ENCODE results near the gene HEG1. TPM values are rescaled to one million over a fixed set of nuclear protein-coding genes. Genes with fewer than 3 reads are reported as not detected.
"Not testable (repeated sequence)": the region's sequence is repeated elsewhere in the genome, so short reads cannot be mapped to it uniquely, and the experiment has no call there.

Gene HEG1
- total RNA-seq, 4 donors from 2014 or later, result 13.9 to 30.8 (median 26.5) TPM

DNA sequence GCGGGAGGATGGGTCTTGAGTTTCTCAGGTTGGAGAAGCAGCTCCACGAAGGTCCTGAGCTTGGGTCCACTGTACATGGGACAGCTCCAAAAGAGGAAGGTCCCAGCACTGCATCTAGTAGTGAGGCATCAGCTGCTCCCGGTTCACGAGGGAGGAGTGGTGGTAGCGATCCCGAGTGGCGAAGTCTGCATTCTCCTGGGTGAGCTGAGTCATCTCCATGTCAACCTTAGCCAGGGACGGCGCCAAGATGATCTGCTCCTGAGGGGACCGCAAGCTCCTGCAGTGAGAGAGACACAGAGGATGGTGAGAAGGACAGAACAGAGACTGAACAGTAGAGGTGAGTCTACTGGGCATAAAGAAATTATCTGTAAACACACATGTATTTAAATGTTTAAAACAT, 28.0 kb upstream of the HEG1 start:
- H3K36me3 ChIP-seq, result no peaks in the 10 kb centered on the region
- no peaks in the 10 kb centered on the region for H3K4me1 ChIP-seq
- DNase-seq (ENCODE audit: low spot score in 2 of 2), result no peak
- TF ChIP-seq EP300 (IDR thresholded peaks at IDR 0.05) (no peak), POLR2AphosphoS5 (IDR thresholded peaks at IDR 0.05) (no peak), POLR2A (IDR thresholded peaks at IDR 0.05) (no peak)
- TF ChIP-seq, protein P1, sequence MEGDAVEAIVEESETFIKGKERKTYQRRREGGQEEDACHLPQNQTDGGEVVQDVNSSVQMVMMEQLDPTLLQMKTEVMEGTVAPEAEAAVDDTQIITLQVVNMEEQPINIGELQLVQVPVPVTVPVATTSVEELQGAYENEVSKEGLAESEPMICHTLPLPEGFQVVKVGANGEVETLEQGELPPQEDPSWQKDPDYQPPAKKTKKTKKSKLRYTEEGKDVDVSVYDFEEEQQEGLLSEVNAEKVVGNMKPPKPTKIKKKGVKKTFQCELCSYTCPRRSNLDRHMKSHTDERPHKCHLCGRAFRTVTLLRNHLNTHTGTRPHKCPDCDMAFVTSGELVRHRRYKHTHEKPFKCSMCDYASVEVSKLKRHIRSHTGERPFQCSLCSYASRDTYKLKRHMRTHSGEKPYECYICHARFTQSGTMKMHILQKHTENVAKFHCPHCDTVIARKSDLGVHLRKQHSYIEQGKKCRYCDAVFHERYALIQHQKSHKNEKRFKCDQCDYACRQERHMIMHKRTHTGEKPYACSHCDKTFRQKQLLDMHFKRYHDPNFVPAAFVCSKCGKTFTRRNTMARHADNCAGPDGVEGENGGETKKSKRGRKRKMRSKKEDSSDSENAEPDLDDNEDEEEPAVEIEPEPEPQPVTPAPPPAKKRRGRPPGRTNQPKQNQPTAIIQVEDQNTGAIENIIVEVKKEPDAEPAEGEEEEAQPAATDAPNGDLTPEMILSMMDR (IDR thresholded peaks at IDR 0.05), result no peak
- WGBS, result 79% methylated on average over 10 of the region's 10 CpGs
- H3K27me3 ChIP-seq, result no peaks in the 10 kb centered on the region
- no peak overlapping the region for H3K27ac ChIP-seq
- no peak overlapping the region for H3K4me3 ChIP-seq
- no peaks in the 10 kb centered on the region for H3K9me3 ChIP-seq

DNA sequence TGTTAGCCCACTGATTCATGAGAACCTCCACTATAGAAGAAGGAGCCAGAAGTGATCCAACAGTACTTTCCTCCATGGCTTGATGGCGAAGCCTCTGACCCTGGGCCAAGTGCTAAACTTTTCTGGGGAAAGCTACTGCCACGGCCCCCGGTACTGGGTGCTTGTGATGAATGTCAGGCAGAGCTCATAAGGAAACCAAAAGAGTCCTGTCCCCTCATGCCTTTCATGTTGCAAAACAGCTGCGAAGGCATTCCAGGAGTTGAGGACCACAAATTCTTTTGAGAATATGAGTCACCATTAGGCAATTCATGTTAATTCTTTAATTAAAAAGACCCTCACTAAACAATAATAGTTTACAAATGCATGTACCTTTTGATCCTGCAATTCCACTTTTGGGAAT, 26.5 kb upstream of the HEG1 start:
- not testable (repeated sequence) for H3K9me3 ChIP-seq; H3K27ac ChIP-seq; H3K27me3 ChIP-seq; H3K4me1 ChIP-seq; H3K4me3 ChIP-seq; DNase-seq (ENCODE audit: low spot score in 2 of 2); H3K36me3 ChIP-seq
- 70% methylated on average over 4 of the region's 4 CpGs for WGBS

DNA sequence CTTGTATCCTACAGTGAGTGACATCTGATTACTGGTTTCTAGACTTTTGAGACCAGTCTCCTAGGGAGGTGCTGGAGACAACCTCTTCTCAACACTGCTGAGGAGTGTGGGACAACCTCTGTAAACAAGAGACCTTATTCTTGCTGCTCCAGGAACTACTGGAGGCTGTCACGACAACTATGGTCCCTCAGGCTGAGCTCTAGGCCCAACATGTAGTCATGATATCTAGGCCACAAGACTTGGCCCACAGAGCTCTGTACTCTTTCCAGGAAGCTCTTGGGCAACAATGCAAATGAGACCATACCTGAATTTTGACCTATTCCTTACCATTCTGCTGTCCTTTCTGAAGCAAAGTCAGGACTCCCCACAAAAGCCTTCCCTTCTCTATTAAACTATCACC, 24.3 kb upstream of the HEG1 start:
- Histone ChIP-seq H3K27ac (no peak overlapping the region), H3K4me1 (no peaks in the 10 kb centered on the region), H3K4me3 (no peak overlapping the region), H3K27me3 (no peaks in the 10 kb centered on the region), H3K9me3 (no peaks in the 10 kb centered on the region), H3K36me3 (no peaks in the 10 kb centered on the region)
- TF ChIP-seq, protein P1 (IDR thresholded peaks at IDR 0.05), result no peak
- TF ChIP-seq EP300 (IDR thresholded peaks at IDR 0.05) (no peak), POLR2A (IDR thresholded peaks at IDR 0.05) (no peak), POLR2AphosphoS5 (IDR thresholded peaks at IDR 0.05) (no peak)
- DNase-seq (ENCODE audit: low spot score in 2 of 2), result no peak
- 82% methylated on average over 1 of the region's 1 CpG for whole genome bisulfite sequencing

DNA sequence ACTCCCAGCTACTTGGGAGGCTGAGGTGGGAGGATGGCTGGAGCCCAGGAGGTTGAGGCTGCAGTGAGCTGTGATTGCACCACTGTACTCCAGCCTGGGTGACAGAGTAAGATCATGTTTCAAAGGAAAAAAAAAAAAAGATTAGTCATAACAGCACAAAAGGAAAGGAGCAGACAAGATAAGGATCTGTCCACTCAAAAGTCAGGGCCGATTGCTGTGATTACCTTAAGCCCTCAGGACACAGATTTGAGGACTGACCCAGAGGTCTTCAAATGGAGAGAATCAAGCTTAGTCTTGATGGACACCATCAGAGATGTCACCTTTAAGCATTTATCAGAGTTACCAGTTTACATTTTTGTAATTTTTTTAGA, 23.9 kb upstream of the HEG1 start:
- Histone ChIP-seq H3K4me3 (no peak overlapping the region), H3K36me3 (no peaks in the 10 kb centered on the region), H3K27me3 (no peaks in the 10 kb centered on the region), H3K27ac (no peak overlapping the region), H3K9me3 (no peaks in the 10 kb centered on the region), H3K4me1 (no peaks in the 10 kb centered on the region)
- no peak for DNase-seq (ENCODE audit: low spot score in 2 of 2)
- TF ChIP-seq POLR2A (IDR thresholded peaks at IDR 0.05) (no peak), POLR2AphosphoS5 (IDR thresholded peaks at IDR 0.05) (no peak), EP300 (IDR thresholded peaks at IDR 0.05) (no peak)
- TF ChIP-seq, protein P1 (IDR thresholded peaks at IDR 0.05), result no peak
- WGBS, result 44% methylated on average over 1 of the region's 1 CpG

DNA sequence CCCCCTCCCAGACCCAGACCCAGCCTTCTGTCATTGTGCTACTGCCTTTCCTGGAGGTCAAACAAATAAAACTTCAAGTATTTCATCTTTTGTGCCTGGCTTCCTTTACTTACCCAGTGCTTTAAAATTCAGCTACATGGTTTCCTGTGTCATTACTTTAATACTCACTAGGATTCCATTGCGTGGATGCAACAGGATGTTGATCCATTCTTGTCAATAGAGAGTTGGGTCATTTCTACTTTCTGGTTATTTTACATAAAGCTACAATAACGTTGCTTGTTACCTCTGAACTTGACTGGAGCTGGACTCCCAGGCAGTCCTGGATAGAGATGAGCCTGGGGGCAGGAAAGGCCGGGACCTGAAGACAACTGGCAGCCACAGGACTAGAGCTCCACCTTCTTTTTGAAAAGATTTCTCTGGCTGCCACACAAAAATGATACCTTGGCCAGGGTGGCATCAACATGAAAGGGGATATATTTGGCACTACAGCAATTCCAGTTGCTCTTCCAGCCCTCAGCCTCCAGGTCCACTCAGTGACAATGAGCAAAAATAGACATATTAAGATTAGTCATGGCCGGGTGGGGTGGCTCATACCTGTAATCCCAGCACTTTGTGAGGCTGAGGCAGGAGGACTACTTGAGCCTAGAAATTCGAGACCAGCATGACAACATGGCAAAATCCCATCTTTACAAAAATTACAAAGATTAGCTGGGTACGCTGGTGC, 23.3 kb upstream of the HEG1 start:
- Histone ChIP-seq H3K4me3 (no peak overlapping the region), H3K27ac (no peak overlapping the region), H3K4me1 (no peaks in the 10 kb centered on the region), H3K27me3 (no peaks in the 10 kb centered on the region), H3K9me3 (no peaks in the 10 kb centered on the region), H3K36me3 (no peaks in the 10 kb centered on the region)
- TF ChIP-seq POLR2A (IDR thresholded peaks at IDR 0.05) (no peak), EP300 (IDR thresholded peaks at IDR 0.05) (no peak), POLR2AphosphoS5 (IDR thresholded peaks at IDR 0.05) (no peak)
- TF ChIP-seq, protein P1 (IDR thresholded peaks at IDR 0.05), result no peak
- no peak for DNase-seq (ENCODE audit: low spot score in 2 of 2)
- WGBS, result 85% methylated on average over 6 of the region's 6 CpGs

DNA sequence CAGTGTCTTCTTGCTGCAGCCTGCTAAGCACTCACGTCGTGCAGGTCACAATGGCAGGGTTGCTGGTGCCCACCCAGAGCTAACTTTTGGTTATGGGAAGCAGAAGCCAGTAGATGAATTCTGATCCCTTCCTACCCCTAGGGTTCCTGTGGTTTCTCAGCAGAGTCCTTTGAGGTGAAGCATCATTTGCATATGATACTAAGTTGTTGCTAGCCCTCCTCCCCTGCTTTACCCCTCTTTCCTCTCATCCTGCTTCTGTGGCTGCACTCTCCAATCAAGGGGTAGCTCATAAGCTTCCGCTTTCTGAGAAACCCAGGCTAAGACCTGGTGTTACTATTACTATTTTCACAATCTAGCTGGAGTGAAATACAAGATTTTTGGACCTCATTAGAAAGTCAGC, 22.1 kb upstream of the HEG1 start:
- no peaks in the 10 kb centered on the region for H3K9me3 ChIP-seq
- no peak overlapping the region for H3K4me3 ChIP-seq
- H3K27ac ChIP-seq, result no peak overlapping the region
- no peaks in the 10 kb centered on the region for H3K4me1 ChIP-seq
- H3K27me3 ChIP-seq, result no peaks in the 10 kb centered on the region
- H3K36me3 ChIP-seq, result no peaks in the 10 kb centered on the region
- DNase-seq (ENCODE audit: low spot score in 2 of 2), result no peak
- TF ChIP-seq, protein P1 (IDR thresholded peaks at IDR 0.05), result no peak
- TF ChIP-seq EP300 (IDR thresholded peaks at IDR 0.05), result no peak
- 96% methylated on average over 3 of the region's 3 CpGs for whole genome bisulfite sequencing
